ENCODE results near the gene PPP1R1C.

Gene PPP1R1C

DNA sequence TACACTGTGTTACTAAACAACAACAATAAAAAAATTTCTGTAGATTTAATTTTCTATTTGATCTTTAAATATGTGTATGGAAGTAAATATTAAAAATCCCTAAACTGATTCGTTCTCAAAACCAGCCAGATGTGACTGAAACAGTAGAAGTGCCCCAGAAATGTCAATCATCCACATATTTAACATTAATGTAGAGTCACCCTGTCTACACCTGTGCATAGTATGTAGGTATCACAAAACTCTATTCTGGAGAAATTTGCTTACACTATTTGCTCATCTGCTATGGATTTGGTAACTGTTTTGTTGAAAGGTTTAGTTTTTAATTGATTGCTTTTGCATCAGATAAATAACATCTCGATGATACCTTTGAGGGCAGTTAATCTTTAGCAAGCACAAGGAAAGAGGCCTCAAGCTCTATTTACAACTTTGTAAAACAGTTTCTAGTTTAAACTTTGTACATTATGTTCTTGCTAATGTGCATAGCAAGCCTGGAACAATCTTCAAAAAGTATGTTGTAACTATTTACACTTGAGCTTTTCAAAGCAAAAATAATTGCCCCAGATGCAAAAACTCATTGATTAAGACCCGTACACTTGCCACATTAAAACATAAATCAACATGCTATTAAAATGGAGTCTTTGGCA, 76.8 kb downstream of the PPP1R1C start:
- H3K4me3 ChIP-seq (ENCODE audit: low read length): no peak overlapping the region
- TF ChIP-seq, protein P1, sequence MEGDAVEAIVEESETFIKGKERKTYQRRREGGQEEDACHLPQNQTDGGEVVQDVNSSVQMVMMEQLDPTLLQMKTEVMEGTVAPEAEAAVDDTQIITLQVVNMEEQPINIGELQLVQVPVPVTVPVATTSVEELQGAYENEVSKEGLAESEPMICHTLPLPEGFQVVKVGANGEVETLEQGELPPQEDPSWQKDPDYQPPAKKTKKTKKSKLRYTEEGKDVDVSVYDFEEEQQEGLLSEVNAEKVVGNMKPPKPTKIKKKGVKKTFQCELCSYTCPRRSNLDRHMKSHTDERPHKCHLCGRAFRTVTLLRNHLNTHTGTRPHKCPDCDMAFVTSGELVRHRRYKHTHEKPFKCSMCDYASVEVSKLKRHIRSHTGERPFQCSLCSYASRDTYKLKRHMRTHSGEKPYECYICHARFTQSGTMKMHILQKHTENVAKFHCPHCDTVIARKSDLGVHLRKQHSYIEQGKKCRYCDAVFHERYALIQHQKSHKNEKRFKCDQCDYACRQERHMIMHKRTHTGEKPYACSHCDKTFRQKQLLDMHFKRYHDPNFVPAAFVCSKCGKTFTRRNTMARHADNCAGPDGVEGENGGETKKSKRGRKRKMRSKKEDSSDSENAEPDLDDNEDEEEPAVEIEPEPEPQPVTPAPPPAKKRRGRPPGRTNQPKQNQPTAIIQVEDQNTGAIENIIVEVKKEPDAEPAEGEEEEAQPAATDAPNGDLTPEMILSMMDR (IDR thresholded peaks at IDR 0.05; ENCODE audit: insufficient read depth, low read depth, low read length, missing control alignments): no peak
- no peak for DNase-seq (ENCODE audit: low read depth)

DNA sequence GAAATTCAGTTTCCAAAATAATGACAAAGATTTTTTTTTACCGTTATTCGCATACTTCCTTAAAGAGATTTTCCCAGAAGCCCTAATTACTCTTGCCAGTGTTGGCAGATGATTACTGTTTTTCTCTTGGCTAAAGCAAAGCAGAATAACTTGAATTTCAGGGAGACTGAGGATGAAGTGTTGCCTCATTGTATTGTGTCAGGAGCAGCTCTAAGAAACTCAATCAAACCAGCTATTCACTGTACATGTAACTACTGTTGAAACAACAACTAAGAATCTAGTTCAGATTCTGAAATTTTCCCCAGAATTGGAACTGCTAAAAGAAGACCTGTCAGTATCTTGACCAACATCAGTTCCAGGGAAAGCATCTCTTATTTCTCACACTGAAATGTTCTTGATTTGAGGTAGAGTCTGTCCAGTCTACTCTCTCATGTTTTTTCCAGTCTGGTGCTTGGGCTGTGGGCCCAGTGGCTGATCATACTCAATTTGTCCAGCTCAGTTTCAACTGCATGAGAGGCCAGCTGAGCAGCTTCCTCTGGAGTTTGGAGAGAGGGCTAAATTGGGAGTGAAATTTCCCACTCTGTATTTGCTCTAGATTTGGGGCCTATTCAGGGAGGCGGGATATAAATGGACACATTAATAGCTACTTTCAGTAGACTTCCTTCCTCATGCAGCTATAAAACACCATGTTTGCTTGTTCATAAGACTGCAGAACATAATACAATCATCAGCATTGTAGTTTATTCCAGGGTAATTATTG, 78.5 kb downstream of the PPP1R1C start:
- TF ChIP-seq, protein P1 (IDR thresholded peaks at IDR 0.05; ENCODE audit: insufficient read depth, low read depth, low read length, missing control alignments): no peak
- H3K4me3 ChIP-seq (ENCODE audit: low read length): no peak overlapping the region
- peak; percentile 50 for DNase-seq (ENCODE audit: low read depth)

DNA sequence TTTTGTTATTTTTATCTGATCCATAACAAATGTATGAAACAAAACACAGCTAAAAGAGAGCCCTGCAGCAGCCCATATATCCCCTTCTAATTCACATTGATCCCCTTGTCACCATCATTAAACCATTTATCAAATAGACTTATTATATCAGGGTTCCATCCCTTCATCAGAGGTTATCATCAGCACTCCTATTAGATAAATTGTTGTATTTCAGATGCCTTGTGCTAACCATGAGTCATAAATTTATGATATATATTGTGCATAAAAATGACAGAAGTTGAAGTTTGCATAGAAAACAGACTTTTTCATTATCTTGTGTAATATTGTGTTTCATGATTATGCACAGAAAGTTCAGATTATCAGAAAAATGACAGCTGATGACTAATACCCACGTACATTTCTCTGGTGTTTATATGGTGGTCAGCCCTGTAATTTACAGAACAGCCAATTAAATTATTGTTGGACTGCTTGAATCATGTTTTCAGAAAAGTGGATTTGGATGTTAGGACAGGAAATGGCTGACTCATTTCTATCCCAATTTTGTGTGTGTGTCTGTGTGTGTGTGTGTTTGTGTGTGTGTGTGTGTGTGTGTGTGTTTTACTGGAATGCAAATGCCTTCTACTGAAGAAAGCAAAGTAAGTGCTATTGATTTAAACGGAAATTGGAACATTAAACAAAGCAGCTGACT, 80.9 kb downstream of the PPP1R1C start:
- H3K4me3 ChIP-seq (ENCODE audit: low read length): no peak overlapping the region
- DNase-seq (ENCODE audit: low read depth): peak; percentile 58
- TF ChIP-seq, protein P1 (IDR thresholded peaks at IDR 0.05; ENCODE audit: insufficient read depth, low read depth, low read length, missing control alignments): no peak

DNA sequence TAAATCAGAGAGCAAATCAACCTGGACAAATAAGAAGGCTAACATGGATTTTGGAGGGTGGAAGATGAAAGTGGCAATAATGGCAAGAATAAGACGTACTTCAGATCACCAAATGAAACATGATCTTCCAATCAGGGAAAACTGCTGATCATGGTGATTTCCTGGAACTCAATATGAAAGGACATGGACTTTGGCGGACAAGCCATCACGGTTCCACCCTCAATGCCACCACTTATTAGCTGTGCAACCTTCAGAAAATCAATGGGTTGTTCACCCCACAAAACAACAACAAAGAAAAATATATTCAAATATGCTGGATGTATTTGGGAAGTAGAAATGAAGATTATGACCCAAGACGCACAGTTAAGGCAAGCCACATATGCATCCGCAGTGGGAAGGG, 81.7 kb downstream of the PPP1R1C start:
- no peak overlapping the region for H3K4me3 ChIP-seq (ENCODE audit: low read length)
- TF ChIP-seq, protein P1 (IDR thresholded peaks at IDR 0.05; ENCODE audit: insufficient read depth, low read depth, low read length, missing control alignments): no peak

DNA sequence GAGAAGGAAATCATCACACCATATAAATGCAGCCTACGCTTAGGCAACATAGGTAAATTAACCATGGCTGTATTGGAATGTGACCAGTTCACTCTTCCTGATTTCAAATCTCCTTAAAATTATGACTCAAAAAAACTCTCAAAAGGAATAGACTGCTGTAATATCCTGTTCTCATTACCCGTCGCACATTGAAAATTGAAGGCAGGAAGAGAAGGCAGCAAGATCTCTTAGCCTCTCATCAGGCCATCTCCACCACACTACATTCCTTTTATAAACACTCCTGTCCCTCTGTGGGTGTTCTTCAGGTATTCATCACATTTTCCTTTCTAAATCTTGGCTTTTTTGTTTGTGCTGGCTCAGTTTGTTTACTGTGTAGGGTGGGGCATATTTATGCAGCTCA, 83.2 kb downstream of the PPP1R1C start:
- TF ChIP-seq, protein P1 (IDR thresholded peaks at IDR 0.05; ENCODE audit: insufficient read depth, low read depth, low read length, missing control alignments): no peak
- peak; percentile 60 for DNase-seq (ENCODE audit: low read depth)
- no peak overlapping the region for H3K4me3 ChIP-seq (ENCODE audit: low read length)

More for the DNA sequence above, 81.7 kb downstream of the PPP1R1C start:
- DNase-seq (ENCODE audit: low read depth): no peak

DNA sequence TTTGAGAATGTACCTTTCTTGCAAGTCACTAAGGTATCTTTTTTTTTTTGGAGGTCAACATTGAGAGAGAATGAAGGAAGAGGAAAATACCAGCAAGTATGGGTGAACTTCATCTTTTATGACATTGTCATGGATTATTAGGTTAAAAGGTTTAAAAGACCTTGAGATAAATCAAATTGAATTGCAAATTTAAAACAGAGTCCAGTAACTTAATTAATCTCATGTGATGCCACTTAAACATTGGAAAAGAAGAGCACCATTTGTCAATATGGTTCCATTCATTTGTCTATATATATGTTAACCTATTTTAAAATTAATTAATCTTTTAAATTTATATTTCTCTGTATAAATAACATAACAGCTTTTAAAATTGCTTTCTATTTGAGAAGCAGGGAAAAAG, 83.8 kb downstream of the PPP1R1C start:
- TF ChIP-seq, protein P1 (IDR thresholded peaks at IDR 0.05; ENCODE audit: insufficient read depth, low read depth, low read length, missing control alignments): no peak
- no peak for DNase-seq (ENCODE audit: low read depth)
- H3K4me3 ChIP-seq (ENCODE audit: low read length): no peak overlapping the region

Data from epithelial cell of esophagus (primary cell).